Measurements from ENCODE around the gene PTGFRN. TPM values are rescaled to one million over a fixed set of nuclear protein-coding genes. Genes with fewer than 3 reads are reported as not detected.

The PTGFRN gene
- total and polyA plus RNA-seq, 10 donors, result 1.7 to 17.4 (median 10.6) TPM

DNA sequence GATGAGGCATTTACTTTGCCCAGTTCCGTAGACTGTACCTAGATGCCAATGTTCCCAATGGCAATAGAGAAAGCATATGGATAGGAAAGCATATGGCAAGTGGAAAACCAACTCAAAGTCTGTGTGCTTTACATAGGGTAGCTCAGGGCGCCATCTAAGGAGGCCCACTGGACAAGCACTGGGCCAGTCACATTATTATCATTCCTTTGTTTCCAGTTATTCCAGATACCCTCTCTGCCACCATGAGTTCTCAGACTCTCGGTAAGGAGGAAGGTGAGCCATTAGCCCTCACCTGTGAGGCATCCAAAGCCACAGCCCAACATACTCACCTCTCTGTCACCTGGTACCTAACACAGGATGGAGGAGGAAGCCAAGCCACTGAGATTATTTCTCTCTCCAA, 101.6 kb downstream of the PTGFRN start:
- Histone ChIP-seq H3K36me3 (peaks cover 0 to 15% (median 0%) of the 10 kb centered on the region in 6 donors), H3K27me3 (replicated peaks in 1 of 7) (no peaks in the 10 kb centered on the region), H3K4me1 (peaks cover 0 to 37% (median 11%) of the 10 kb centered on the region in 6 donors), H3K4me3 (no peak overlapping the region), H3K27ac (no peak overlapping the region), H3K9me3 (no peaks in the 10 kb centered on the region)
- TF ChIP-seq POLR2AphosphoS5 (IDR thresholded peaks at IDR 0.05), result no peak
- TF ChIP-seq POLR2A (IDR thresholded peaks at IDR 0.05), result no peak
- TF ChIP-seq, protein P1, sequence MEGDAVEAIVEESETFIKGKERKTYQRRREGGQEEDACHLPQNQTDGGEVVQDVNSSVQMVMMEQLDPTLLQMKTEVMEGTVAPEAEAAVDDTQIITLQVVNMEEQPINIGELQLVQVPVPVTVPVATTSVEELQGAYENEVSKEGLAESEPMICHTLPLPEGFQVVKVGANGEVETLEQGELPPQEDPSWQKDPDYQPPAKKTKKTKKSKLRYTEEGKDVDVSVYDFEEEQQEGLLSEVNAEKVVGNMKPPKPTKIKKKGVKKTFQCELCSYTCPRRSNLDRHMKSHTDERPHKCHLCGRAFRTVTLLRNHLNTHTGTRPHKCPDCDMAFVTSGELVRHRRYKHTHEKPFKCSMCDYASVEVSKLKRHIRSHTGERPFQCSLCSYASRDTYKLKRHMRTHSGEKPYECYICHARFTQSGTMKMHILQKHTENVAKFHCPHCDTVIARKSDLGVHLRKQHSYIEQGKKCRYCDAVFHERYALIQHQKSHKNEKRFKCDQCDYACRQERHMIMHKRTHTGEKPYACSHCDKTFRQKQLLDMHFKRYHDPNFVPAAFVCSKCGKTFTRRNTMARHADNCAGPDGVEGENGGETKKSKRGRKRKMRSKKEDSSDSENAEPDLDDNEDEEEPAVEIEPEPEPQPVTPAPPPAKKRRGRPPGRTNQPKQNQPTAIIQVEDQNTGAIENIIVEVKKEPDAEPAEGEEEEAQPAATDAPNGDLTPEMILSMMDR (IDR thresholded peaks at IDR 0.05 in 8 of 11, conservative IDR thresholded peaks at IDR 0.05 in 3 of 11), result no peak
- WGBS, 5 donors, result 92 to 100% (median 100%) methylated on average over 3 of the region's 3 CpGs
- intact Hi-C loops (cut with DNase I; ENCODE audit: low total_unique reads), result no loop called here
- DNase-seq, result no peak

DNA sequence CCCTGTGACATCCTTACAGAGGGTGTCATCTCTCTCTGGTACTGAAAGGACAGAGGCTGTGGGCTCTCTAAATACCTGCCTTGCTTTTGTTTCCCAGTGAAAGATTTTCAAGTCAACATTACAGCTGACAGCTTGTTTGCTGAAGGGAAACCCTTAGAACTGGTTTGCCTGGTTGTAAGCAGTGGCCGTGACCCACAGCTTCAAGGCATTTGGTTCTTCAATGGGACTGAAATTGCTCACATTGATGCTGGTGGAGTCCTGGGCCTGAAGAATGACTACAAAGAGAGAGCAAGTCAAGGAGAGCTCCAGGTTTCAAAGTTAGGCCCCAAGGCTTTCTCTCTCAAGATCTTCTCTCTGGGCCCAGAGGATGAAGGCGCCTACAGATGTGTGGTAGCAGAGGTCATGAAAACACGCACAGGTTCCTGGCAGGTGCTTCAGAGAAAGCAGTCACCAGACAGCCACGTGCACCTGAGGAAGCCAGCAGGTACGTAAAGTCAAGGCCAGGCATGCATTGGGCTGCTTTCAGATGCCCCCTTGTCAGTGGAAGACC, 103.7 kb downstream of the PTGFRN start:
- Histone ChIP-seq H3K9me3 (no peaks in the 10 kb centered on the region), H3K36me3 (peaks cover 0 to 20% (median 0%) of the 10 kb centered on the region in 6 donors), H3K27me3 (replicated peaks in 1 of 7) (no peaks in the 10 kb centered on the region), H3K27ac (no peak overlapping the region), H3K4me3 (no peak overlapping the region), H3K4me1 (peaks cover 0 to 17% (median 7%) of the 10 kb centered on the region in 6 donors)
- TF ChIP-seq POLR2A (IDR thresholded peaks at IDR 0.05) (no peak), POLR2AphosphoS5 (IDR thresholded peaks at IDR 0.05) (no peak)
- TF ChIP-seq, protein P1 (IDR thresholded peaks at IDR 0.05 in 8 of 11, conservative IDR thresholded peaks at IDR 0.05 in 3 of 11), result no peak
- 86 to 95% (median 90%) methylated on average over 5 of the region's 5 CpGs for WGBS, 5 donors
- DNase-seq, result no peak
- intact Hi-C loops (cut with DNase I; ENCODE audit: low total_unique reads), result no loop called here

DNA sequence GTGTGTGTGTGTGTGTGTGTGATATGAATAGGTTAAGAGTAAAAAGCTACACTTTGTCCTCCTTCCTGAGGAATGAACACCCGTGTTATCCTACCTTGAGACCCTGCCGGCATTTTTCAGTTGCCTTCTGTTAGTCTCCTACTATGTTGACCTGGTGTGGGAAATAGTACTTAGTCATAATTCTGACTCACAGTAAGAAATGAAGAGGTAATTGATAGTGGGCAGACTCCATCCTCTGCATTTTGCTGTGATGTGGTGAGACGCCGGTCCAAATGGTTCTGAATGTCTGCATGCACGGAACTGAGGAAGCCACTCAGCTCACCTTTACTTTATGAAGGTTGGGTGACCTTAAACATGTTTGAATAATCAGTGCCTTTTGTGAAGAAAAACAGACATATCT, 104.5 kb downstream of the PTGFRN start:
- no peak overlapping the region for H3K4me3 ChIP-seq
- no peaks in the 10 kb centered on the region for H3K27me3 ChIP-seq (replicated peaks in 1 of 7)
- DNase-seq, result no peak
- no peak overlapping the region for H3K27ac ChIP-seq
- TF ChIP-seq POLR2A (IDR thresholded peaks at IDR 0.05) (no peak), POLR2AphosphoS5 (IDR thresholded peaks at IDR 0.05) (no peak)
- TF ChIP-seq, protein P1 (IDR thresholded peaks at IDR 0.05 in 8 of 11, conservative IDR thresholded peaks at IDR 0.05 in 3 of 11), result no peak
- H3K4me1 ChIP-seq, result peaks cover 0 to 9% (median 1%) of the 10 kb centered on the region in 6 donors
- WGBS, 5 donors, result 85 to 93% (median 91%) methylated on average over 5 of the region's 5 CpGs
- H3K9me3 ChIP-seq, result no peaks in the 10 kb centered on the region
- intact Hi-C loops (cut with DNase I; ENCODE audit: low total_unique reads), result no loop called here
- H3K36me3 ChIP-seq, result peaks cover 0 to 25% (median 0%) of the 10 kb centered on the region in 6 donors

DNA sequence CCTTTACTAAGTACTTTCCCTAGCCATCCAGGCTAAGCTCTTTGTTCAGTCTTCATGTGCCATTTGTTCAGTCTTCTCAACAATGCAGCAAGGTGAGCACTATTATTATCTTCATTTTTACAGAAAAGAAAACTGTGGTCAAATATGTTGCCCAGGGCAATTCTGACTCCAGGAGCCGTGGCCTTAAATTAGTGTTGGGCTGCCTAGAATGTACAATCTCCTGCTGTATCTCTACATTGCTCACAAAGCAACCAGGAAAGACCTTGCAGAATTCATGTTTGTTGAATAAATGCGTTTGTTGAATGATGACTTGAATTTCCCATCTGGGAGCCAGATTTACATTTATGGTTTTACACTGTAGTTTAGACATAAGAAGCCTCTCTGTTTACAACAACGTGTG, 106.0 kb downstream of the PTGFRN start:
- Histone ChIP-seq H3K36me3 (peaks cover 0 to 20% (median 0%) of the 10 kb centered on the region in 6 donors), H3K4me1 (no peaks in the 10 kb centered on the region), H3K27me3 (replicated peaks in 1 of 7) (no peaks in the 10 kb centered on the region), H3K4me3 (no peak overlapping the region), H3K27ac (no peak overlapping the region), H3K9me3 (no peaks in the 10 kb centered on the region)
- TF ChIP-seq POLR2A (IDR thresholded peaks at IDR 0.05) (no peak), POLR2AphosphoS5 (IDR thresholded peaks at IDR 0.05) (no peak)
- TF ChIP-seq, protein P1 (IDR thresholded peaks at IDR 0.05 in 8 of 11, conservative IDR thresholded peaks at IDR 0.05 in 3 of 11), result no peak
- no peak for DNase-seq
- intact Hi-C loops (cut with DNase I; ENCODE audit: low total_unique reads), result no loop called here
- 85 to 96% (median 87%) methylated on average over 3 of the region's 3 CpGs for WGBS, 5 donors

All from spleen (tissue), 11 donors.